ENCODE data around the gene PARP12. TPM values are rescaled to one million over a fixed set of nuclear protein-coding genes. Genes with fewer than 3 reads are reported as not detected.
A peak's percentile ranks its signal among the peaks of the same experiment; 100 is the strongest.

The PARP12 gene
- polyA plus RNA-seq, 1 experiment = 17.1 TPM

- Histone ChIP-seq H3K4me3 (ENCODE audit: low read depth, low read length) (no peak overlapping the region), H3K27ac (ENCODE audit: low read depth, low read length) (no peak overlapping the region), H3K27me3 (ENCODE audit: control insufficient read depth, insufficient read depth, low read length) (no peaks in the 10 kb centered on the region), H3K9me3 (ENCODE audit: control insufficient read depth, insufficient read depth, low read length) (no peaks in the 10 kb centered on the region)
- TF ChIP-seq CTCF (IDR thresholded peaks at IDR 0.05; ENCODE audit: low read depth, low read length) = peak; percentile 71
- POLR2A ChIA-PET = no interaction called here
- CTCF ChIA-PET = interaction anchor here (0.6 to 10.7 kb wide), 12 partner anchors 130 to 570 kb away, joined by 3 to 116 read pairs (median 5); no protein-coding TSS in a partner anchor
- DNase-seq (ENCODE audit: low read depth, low spot score) = peak; percentile 56
These were observed 58.8 kb downstream of the PARP12 start for GRCh38 chr7:140003913-140004382.

- no peaks in the 10 kb centered on the region for H3K9me3 ChIP-seq (ENCODE audit: control insufficient read depth, insufficient read depth, low read length)
- ChIA-PET POLR2A (no interaction called here), CTCF (interaction anchor here (1.0 to 10.7 kb wide), 3 partner anchors 355 to 399 kb away, joined by 6 to 116 read pairs (median 71); no protein-coding TSS in a partner anchor)
- no peak overlapping the region for H3K4me3 ChIP-seq (ENCODE audit: low read depth, low read length)
- H3K27me3 ChIP-seq (ENCODE audit: control insufficient read depth, insufficient read depth, low read length) = no peaks in the 10 kb centered on the region
- DNase-seq (ENCODE audit: low read depth, low spot score) = no peak
- TF ChIP-seq CTCF (IDR thresholded peaks at IDR 0.05; ENCODE audit: low read depth, low read length) = no peak
- no peak overlapping the region for H3K27ac ChIP-seq (ENCODE audit: low read depth, low read length)
These were observed 62.0 kb downstream of the PARP12 start for GRCh38 chr7:140000666-140001268.

- no peak for TF ChIP-seq CTCF (IDR thresholded peaks at IDR 0.05; ENCODE audit: low read depth, low read length)
- Histone ChIP-seq H3K4me3 (ENCODE audit: low read depth, low read length) (no peak overlapping the region), H3K27me3 (ENCODE audit: control insufficient read depth, insufficient read depth, low read length) (no peaks in the 10 kb centered on the region), H3K9me3 (ENCODE audit: control insufficient read depth, insufficient read depth, low read length) (no peaks in the 10 kb centered on the region), H3K27ac (ENCODE audit: low read depth, low read length) (no peak overlapping the region)
- DNase-seq (ENCODE audit: low read depth, low spot score) = no peak
- POLR2A ChIA-PET = no interaction called here
- CTCF ChIA-PET = interaction anchor here (1.3 to 10.7 kb wide), 3 partner anchors 220 to 381 kb away, joined by 3 to 116 read pairs (median 5); no protein-coding TSS in a partner anchor
These were observed 63.2 kb downstream of the PARP12 start for GRCh38 chr7:139999516-139999915.

- POLR2A ChIA-PET = interaction anchor here (1.6 kb wide), 1 partner anchor 39 kb away, joined by 3 read pairs; no protein-coding TSS in a partner anchor
- DNase-seq (ENCODE audit: low read depth, low spot score) = no peak
- CTCF ChIA-PET = interaction anchor here (0.8 to 10.7 kb wide), 4 partner anchors 220 to 498 kb away, joined by 3 to 116 read pairs (median 4); no protein-coding TSS in a partner anchor
- Histone ChIP-seq H3K27me3 (ENCODE audit: control insufficient read depth, insufficient read depth, low read length) (no peaks in the 10 kb centered on the region), H3K9me3 (ENCODE audit: control insufficient read depth, insufficient read depth, low read length) (no peaks in the 10 kb centered on the region), H3K27ac (ENCODE audit: low read depth, low read length) (no peak overlapping the region), H3K4me3 (ENCODE audit: low read depth, low read length) (no peak overlapping the region)
- TF ChIP-seq CTCF (IDR thresholded peaks at IDR 0.05; ENCODE audit: low read depth, low read length) = no peak
These were observed 64.2 kb downstream of the PARP12 start for GRCh38 chr7:139998572-139998971.

All from AG04450 (cell line).